MCF 10A (cell line): ENCODE data around the gene ATP5MC2. TPM values are rescaled to one million over a fixed set of nuclear protein-coding genes. Genes with fewer than 3 reads are reported as not detected.
"Not testable (repeated sequence)": the region's sequence is repeated elsewhere in the genome, so short reads cannot be mapped to it uniquely, and the experiment has no call there.

ENCODE experiments used
- BruUV-seq: library from RNA; stranded (reverse); fragments of 400-500 nt; replicated peaks from 2 replicates; lab custom pipeline; 2021; lab: Mats Ljungman, UMichigan
- CTCF ChIA-PET: fragments of 300-600 bp; sonication (Branson Sonifier 250); formaldehyde crosslinking; extraction: SDS; loops from one replicate; lab custom pipeline; 2021; ENCODE audit warnings: antibody characterized with exemption, inconsistent platforms; lab: Yijun Ruan, JAX
- POLR2A ChIA-PET: fragments of 300-600, 350-650 bp; sonication (Branson Sonifier 250); formaldehyde crosslinking; extraction: SDS; loops from one replicate; lab custom pipeline; 2020; ENCODE audit warnings: antibody characterized with exemption, inconsistent platforms; lab: Yijun Ruan, JAX
- DNase-seq: peaks from one replicate; pipeline ENCODE4 v3.0.0-alpha.2; 2018; ENCODE audit not compliant: unreplicated experiment
- H3K27ac Mint-ChIP-seq: one replicate; pipeline ENCODE4 v1.8.0; 2022; ENCODE audit warnings: mild to moderate bottlenecking, low read depth, mixed read lengths; ENCODE audit not compliant: unreplicated experiment
- H3K27me3 Mint-ChIP-seq: one replicate; pipeline ENCODE4 v1.8.0; 2022; ENCODE audit warnings: mixed read lengths; ENCODE audit not compliant: insufficient read depth, unreplicated experiment
- H3K36me3 Mint-ChIP-seq: one replicate; pipeline ENCODE4 v1.8.0; 2022; ENCODE audit warnings: mild to moderate bottlenecking, moderate library complexity, mixed read lengths; ENCODE audit not compliant: insufficient read depth, unreplicated experiment
- H3K4me1 Mint-ChIP-seq: one replicate; pipeline ENCODE4 v1.8.0; 2022; ENCODE audit warnings: mixed read lengths; ENCODE audit not compliant: insufficient read depth, unreplicated experiment
- H3K4me3 Mint-ChIP-seq: one replicate; pipeline ENCODE4 v1.8.0; 2022; ENCODE audit warnings: mild to moderate bottlenecking, moderate library complexity, mixed read lengths; ENCODE audit not compliant: unreplicated experiment
- H3K9me3 Mint-ChIP-seq: one replicate; pipeline ENCODE4 v1.8.0; 2022; ENCODE audit warnings: mixed read lengths; ENCODE audit not compliant: unreplicated experiment
- CTCF ChIP-seq: fragments of 200-600 bp; IDR thresholded peaks from one replicate; pipeline ENCODE4 v1.8.0; 2022; ENCODE audit warnings: antibody characterized with exemption, mild to moderate bottlenecking; ENCODE audit not compliant: unreplicated experiment
- intact Hi-C: fragments of 100-400 bp; cut with micrococcal nuclease; formaldehyde crosslinking; loops from 2 replicates; pipeline ENCODE4 v1.14.1; 2022
- total RNA-seq: library from RNA; stranded (reverse); gene quantifications from 2 replicates; pipeline ENCODE4 v1.2.3, GENCODE V29; 2022

The ATP5MC2 gene
- total RNA-seq, 1 experiment from 2014 or later = 381 TPM

GRCh38 chr12:53651737-53652136, 24.1 kb downstream of the ATP5MC2 start:
- intact Hi-C loops = no loop called here
- no peak for TF ChIP-seq CTCF
- DNase-seq = no peak
- Mint-ChIP-seq H3K9me3 (no peaks in the 10 kb centered on the region), H3K4me1 (no peaks in the 10 kb centered on the region), H3K27ac (no peak overlapping the region), H3K4me3 (no peak overlapping the region), H3K27me3 (no peaks in the 10 kb centered on the region), H3K36me3 (no peaks in the 10 kb centered on the region)
- no TSS peak for BruUV-seq
- ChIA-PET POLR2A (interaction anchor here (0.9 to 1.1 kb wide), 2 partner anchors 28 to 34 kb away, joined by 3 to 7 read pairs; no protein-coding TSS in a partner anchor), CTCF (interaction anchor here (0.7 to 1.0 kb wide), 3 partner anchors 17 to 143 kb away, joined by 3 to 8 read pairs (median 5); no protein-coding TSS in a partner anchor)

GRCh38 chr12:53646300-53646699, 29.6 kb downstream of the ATP5MC2 start:
- H3K27me3 Mint-ChIP-seq, POLR2A ChIA-PET, intact Hi-C loops, BruUV-seq, H3K4me1 Mint-ChIP-seq, H3K4me3 Mint-ChIP-seq, H3K9me3 Mint-ChIP-seq, DNase-seq, H3K27ac Mint-ChIP-seq, H3K36me3 Mint-ChIP-seq, CTCF ChIA-PET: not testable (repeated sequence)

- no peaks in the 10 kb centered on the region for H3K27me3 Mint-ChIP-seq
- no TSS peak for BruUV-seq
- DNase-seq = no peak
- no peak overlapping the region for H3K27ac Mint-ChIP-seq
- H3K9me3 Mint-ChIP-seq = no peaks in the 10 kb centered on the region
- POLR2A ChIA-PET = no interaction called here
- CTCF ChIA-PET = interaction anchor here (0.6 kb wide), 1 partner anchor 109 kb away, joined by 3 read pairs; no protein-coding TSS in a partner anchor
- no peak overlapping the region for H3K4me3 Mint-ChIP-seq
- no peaks in the 10 kb centered on the region for H3K36me3 Mint-ChIP-seq
- no peak for TF ChIP-seq CTCF
- intact Hi-C loops = no loop called here
- H3K4me1 Mint-ChIP-seq = no peaks in the 10 kb centered on the region
Measured at GRCh38 chr12:53645165-53645564, 30.7 kb downstream of the ATP5MC2 start.

GRCh38 chr12:53644133-53644532, 31.8 kb downstream of the ATP5MC2 start:
- TF ChIP-seq CTCF = no peak
- H3K27me3 Mint-ChIP-seq = no peaks in the 10 kb centered on the region
- no peak overlapping the region for H3K27ac Mint-ChIP-seq
- BruUV-seq = no TSS peak
- peak; percentile 8 for DNase-seq
- no peaks in the 10 kb centered on the region for H3K36me3 Mint-ChIP-seq
- ChIA-PET POLR2A (no interaction called here), CTCF (interaction anchor here (1.5 kb wide), 1 partner anchor 101 kb away, joined by 4 read pairs; no protein-coding TSS in a partner anchor)
- no peak overlapping the region for H3K4me3 Mint-ChIP-seq
- H3K4me1 Mint-ChIP-seq = no peaks in the 10 kb centered on the region
- H3K9me3 Mint-ChIP-seq = no peaks in the 10 kb centered on the region
- intact Hi-C loops = no loop called here
